SK-N-DZ (cell line): ENCODE data around the gene S1PR3.

Experiments
- DNase-seq: peaks from one replicate; pipeline ENCODE4 v3.0.0-alpha.2; 2015; ENCODE audit warnings: low spot score

The S1PR3 gene

GRCh38 chr9:89008744-89009545, 17.7 kb downstream of the S1PR3 start:
- DNase-seq, result no peak

GRCh38 chr9:89009546-89009840, 18.2 kb downstream of the S1PR3 start:
- no peak for DNase-seq

DNA sequence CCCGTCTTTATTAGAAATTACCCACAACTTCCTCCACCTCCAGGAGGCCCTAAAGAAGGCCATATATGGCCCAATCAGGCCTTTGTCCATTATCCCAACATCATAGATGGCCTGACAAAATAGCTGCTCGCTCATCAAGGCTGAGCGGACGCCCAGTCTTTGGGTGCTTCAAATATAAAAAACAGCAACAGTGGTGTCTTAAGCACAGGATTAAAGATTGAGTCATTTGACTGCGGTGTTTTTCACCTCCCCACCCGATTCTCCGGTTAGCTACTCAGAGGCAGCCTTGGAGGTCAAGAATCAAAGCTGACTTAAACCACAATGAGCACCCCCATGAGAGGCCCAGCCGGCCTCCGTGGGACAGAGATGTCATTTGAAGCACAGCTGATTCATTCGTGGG, 18.8 kb downstream of the S1PR3 start:
- no peak for DNase-seq

DNA sequence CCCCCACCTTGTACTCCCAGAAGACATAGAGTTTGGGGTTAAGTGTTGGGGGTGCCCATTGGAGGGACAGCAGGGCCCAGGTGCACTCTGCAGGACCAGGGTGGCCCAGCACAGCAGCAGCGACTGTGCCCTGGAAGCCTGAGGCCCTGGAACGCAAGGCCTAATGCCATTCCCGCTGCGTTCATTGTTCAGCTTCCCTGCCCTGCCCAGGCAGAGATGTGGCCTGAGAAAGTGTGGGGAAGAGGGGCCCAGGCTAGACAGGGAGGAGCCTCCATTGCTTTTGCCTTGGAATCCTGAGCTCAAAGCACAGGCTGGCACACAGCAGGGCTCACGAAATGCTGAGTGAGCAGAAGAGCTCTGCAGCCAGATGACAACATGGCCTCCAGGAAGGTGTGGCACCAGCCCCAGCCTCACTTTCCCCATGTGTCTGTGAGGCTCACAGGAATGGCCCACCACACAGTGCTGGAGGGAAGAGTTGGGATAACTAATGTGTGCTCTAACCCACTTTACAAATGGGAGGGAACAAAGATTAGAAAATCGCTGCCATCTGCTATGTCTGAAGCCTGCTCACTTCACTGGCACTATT, 19.4 kb downstream of the S1PR3 start:
- DNase-seq, result no peak

DNA sequence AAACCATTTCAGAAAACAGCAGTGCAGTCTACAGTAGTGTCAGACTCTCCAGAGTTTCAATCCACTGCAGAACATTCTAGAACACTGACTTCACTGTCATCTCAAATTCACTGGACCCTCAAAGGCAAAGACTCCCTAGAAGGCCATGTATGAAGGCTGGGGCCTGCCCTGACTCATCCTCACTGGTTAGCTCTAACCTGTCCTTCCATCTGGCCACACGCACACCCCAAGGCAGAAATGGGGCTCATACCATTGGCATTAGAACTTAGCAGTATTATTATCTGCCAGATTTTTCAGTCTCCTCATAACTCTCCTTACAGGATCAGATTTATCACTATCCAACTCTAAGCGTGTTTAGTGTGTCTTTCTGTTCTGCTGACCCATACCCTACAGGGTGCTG, 20.4 kb downstream of the S1PR3 start:
- no peak for DNase-seq

GRCh38 chr9:89012294-89013042, 21.2 kb downstream of the S1PR3 start:
- DNase-seq, result no peak

DNA sequence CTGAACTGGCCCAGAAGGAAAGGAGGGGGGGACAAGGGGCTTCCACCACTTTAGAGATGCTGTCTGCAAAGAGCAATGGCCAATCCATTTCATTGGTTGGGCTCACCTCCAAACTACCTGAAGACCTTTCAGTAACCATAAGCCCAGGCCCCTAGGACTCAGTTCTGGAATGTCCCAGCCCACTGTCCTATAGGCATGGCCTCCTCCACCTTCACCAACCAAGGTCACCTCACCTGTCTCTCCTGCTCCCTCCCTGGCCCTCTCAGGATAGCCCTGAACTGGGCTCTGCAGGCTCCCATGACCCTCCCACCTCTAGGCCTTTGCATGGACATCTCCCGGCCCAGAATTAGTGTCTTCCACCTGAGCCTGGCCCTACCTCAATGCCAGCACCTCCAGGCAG, 22.4 kb downstream of the S1PR3 start:
- no peak for DNase-seq

DNA sequence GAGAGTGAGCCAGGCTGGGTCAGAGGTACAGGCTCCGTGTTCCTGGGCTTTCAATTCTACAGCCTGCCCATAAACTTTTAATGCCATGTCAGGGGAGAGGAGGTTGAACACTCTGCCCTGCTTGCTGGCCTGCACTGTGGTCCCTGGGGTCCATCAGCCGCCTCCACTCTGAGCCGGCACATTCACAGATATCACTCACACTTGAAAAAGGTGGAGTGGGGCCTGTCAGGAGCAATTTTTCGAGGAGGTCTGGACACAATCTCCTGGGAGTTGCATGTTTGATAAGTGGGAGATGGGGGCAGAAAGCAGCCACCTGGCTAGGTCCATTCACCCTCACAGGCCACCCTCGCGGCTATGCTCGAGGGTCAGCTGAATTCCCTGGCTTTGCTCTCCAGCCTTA, 22.9 kb downstream of the S1PR3 start:
- no peak for DNase-seq

DNA sequence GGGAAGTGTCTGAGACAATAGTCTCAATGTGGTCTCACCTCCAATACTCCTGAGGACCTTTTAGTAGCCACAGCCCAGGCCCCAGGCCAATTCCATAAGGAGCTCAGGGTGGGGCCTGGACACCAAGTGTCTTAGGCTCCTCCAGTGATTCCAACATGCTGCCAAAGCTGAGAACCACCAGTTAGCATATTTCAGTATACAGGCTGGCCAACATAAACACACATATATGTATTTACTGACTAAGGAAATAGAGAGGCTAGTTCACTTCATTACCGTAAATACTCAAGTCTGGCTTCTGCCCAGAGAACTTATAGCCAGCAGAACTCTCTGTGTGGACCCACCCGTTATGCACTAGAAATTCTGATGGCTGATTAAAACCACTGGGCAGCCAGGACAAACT, 24.1 kb downstream of the S1PR3 start:
- no peak for DNase-seq

DNA sequence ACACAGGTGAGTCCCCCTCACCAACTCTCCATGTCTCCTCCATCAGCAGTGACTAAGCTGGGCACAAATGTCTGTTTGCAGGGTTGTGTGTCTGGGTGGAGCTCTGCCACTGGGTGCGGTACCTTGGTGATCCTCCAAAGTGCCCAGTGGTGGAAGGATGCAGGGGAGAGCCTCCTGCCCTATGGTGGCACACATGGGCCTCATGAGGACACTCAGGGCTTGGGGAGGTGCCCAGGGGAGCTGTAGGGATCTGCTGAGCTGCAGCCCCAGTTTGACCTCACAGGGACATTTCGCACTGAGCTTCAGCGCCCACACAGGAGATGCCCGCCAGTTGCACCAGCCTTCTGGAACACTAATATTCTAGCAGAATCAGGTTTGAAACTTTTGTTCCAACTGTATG, 29.5 kb downstream of the S1PR3 start:
- DNase-seq, result no peak

DNA sequence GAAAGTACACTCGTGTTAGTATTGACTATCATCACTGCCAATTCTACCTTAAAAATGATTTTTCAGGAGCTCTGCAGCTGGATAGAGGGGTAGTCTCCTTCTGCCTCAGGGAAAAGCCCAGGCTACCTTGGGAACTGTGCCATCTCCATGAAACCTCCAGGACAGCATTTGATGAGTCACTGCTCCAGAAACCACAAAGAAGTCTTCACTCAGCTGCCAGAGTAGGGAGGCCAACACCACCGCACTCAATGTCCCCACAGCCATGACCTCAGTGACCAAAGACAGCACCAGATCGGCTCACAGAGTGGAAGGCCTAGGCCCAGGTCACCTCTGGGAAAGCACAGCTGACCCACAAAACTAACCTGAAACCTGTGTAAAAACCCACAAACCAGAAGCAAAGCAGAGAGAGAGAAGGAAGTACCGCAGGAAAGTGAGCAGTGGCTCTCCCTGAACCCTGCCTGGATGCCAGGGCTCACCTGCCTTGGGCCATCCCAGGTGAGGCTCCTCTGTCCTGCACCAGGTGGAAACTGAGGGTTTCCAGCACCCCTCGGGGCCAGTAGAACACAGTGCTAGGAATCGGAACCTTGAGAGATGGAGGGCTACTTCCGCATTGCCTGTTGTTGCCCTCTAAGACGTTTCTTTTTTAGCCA, 30.0 kb downstream of the S1PR3 start:
- DNase-seq, result no peak

- DNase-seq, result no peak
Observed at GRCh38 chr9:89022001-89022759, 30.9 kb downstream of the S1PR3 start.

DNA sequence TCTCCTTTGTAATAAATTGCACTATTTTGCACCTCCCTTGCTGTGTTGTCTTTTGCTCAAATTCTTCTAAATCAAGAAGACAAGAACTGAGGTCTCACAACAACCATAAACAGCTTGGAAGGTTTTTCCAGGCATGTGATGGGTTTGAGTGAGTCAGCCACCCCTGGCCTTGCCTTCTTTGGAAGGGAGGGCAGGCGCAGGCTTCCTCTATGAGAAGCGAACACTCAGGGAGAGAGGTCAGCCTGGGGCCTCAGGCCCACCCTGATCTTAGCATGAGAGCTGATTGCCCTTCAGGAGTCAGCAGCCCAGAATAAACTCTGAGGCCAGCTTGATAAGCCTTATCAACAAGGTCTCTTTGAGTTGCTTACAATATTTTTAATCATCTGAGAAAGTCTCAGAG, 31.6 kb downstream of the S1PR3 start:
- no peak for DNase-seq

DNA sequence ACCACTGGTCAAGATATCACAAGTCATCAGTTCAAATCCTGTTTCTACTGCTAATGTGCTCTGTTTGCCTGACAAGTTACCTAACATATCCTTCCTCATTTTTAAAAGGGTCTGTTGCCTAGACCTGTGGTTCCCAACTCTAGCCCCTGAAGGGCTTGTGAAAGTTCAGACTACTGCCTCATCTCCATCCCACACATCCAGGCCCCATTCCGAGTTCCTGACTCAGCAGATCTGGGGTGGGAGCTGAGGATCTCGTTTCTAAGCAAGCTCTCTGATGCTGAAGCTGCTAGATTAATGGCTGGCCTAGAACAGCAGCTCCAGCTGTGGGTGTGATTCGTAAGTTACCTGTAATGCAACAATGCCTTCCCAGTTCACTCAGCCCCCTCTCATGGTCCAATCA, 32.5 kb downstream of the S1PR3 start:
- no peak for DNase-seq

- no peak for DNase-seq
Observed at GRCh38 chr9:89024727-89025126, 33.5 kb downstream of the S1PR3 start.

DNA sequence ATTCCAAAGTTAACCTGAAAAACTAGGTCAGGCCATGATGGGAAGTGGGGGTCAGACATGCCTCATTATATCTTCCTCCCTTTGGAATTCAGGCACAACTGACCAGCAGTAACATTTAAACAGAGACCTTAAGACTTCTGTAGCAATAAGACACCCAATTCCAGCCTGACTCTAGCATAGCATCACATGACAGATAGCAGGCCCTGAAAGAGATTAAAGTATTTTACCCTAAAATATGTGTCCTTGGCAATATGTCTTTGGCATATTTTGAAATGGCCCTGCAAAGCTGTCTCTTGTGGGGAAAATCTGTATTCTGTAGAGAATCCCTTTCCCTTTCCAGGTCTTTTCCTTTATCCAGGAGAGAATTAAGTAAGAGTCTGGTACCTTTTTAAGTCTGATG, 34.3 kb downstream of the S1PR3 start:
- no peak for DNase-seq

DNA sequence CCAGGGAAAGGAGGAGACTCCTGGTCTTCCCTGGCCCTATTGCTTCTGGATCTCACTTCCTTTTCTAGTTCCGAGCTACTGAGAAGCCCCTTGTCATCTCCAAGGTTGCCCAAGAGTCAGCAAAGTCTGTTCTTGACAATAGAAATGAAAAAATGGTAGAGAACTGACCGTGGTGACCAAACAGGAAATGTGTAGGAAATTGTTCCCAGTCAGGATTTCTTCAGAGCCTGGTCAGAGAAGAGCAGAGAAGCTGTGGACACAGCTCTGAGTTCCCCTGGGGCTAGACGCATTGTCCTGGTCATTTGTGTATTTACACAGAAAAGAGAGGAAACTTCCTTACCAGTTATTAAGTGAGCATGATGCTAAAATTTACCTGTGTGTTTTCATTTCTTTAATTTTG, 35.6 kb downstream of the S1PR3 start:
- DNase-seq, result no peak

- DNase-seq, result no peak
Observed at GRCh38 chr9:89029788-89030187, 38.5 kb downstream of the S1PR3 start.

DNA sequence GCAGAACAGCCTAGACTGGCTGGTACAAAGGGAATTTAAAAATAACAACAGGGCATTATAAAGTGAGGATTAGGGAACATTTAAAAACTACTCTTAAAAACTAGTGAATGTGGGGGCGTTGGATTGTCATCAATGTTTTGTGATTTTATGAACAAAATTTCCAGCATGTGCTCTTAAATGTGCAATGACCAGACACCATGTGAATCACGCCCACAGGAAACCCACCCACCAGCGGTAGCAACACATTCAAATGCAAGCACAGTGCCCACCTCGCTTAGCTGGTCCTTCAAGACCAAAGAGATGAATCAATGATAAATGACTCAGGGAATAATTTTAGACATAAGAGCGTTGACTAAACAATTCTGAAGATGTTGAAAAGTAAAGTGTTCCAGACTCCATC, 40.9 kb downstream of the S1PR3 start:
- no peak for DNase-seq

DNA sequence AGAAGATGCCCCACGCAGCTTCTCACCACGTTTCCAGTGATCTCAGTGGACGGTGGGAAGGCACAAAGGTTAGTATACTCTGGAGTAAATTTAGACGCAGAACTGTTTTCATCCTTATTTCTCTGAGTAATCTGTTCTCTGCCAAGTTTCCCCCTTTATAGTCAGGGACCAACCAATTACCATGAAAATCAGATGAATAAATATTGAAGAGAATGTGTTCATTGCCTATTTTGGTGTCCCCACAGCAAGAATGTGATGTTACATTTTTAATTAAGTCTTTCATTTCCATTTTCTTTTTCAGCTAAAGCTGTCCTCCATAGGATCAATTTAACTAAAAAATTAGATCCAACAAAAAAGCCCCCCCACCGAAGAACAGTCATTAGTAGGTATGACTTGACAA, 41.4 kb downstream of the S1PR3 start:
- no peak for DNase-seq

DNA sequence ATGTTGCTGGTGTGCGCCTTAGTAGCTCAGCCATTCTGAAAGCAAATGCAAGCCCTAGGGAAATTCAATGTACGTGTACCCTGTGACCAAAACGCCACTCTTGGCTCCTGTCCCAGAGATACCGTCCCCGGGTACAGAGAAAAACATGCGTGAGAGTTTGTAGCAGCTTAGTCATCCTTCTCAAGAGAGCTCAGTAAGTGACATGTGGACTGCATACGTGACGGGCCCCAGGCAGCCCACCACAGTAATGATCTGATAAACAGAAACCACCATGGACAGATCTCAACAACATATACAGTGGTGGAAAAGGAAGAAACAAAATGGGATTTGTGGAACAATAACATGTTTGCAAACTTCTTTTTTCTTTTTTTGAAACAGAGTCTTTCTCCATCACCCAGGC, 45.1 kb downstream of the S1PR3 start:
- no peak for DNase-seq

DNA sequence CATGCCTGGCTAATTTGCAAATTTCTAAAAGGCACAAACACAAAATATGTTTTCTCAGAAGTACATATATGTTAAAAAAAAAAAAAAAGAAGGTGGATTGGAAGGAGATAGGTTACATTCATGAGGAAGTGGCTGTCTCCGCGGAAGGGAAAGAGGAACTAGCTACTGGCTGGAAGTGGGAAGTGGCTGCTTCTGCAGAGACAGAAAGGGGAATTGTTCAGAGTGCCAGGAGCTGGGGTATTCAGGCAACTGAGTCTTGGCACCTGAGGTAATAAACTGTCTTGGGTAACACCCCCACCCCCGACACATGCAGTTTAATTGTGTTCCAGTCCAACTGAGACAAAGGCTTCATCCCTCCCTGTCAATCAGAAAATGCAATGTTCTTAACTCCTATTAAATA, 45.6 kb downstream of the S1PR3 start:
- DNase-seq, result no peak
